ENCODE results near the gene ERC2.

The ERC2 gene

GRCh38 chr3:56302417-56302816 is 165.8 kb downstream of the ERC2 start:
- no peak for TF ChIP-seq CTCF (IDR thresholded peaks at IDR 0.05; ENCODE audit: poor library complexity, severe bottlenecking)
- no peaks in the 10 kb centered on the region for H3K9me3 ChIP-seq (ENCODE audit: severe bottlenecking)
- H3K27ac ChIP-seq (ENCODE audit: poor library complexity, severe bottlenecking) = no peak overlapping the region
- DNase-seq (ENCODE audit: low spot score) = no peak
- H3K27me3 ChIP-seq (ENCODE audit: insufficient read depth, poor library complexity, severe bottlenecking) = no peaks in the 10 kb centered on the region
- no peak for ATAC-seq (ENCODE audit: low read depth)
- H3K36me3 ChIP-seq (ENCODE audit: low read depth) = no peaks in the 10 kb centered on the region
- no peaks in the 10 kb centered on the region for H3K4me1 ChIP-seq (ENCODE audit: insufficient read depth, poor library complexity, severe bottlenecking)
- no peak overlapping the region for H3K4me3 ChIP-seq (ENCODE audit: severe bottlenecking)

GRCh38 chr3:56297281-56297840 is 170.9 kb downstream of the ERC2 start:
- DNase-seq (ENCODE audit: low spot score) = no peak
- ATAC-seq (ENCODE audit: low read depth) = no peak
- Histone ChIP-seq H3K9me3 (ENCODE audit: severe bottlenecking) (no peaks in the 10 kb centered on the region), H3K27me3 (ENCODE audit: insufficient read depth, poor library complexity, severe bottlenecking) (no peaks in the 10 kb centered on the region), H3K27ac (ENCODE audit: poor library complexity, severe bottlenecking) (no peak overlapping the region), H3K4me3 (ENCODE audit: severe bottlenecking) (no peak overlapping the region), H3K4me1 (ENCODE audit: insufficient read depth, poor library complexity, severe bottlenecking) (no peaks in the 10 kb centered on the region), H3K36me3 (ENCODE audit: low read depth) (no peaks in the 10 kb centered on the region)
- no peak for TF ChIP-seq CTCF (IDR thresholded peaks at IDR 0.05; ENCODE audit: poor library complexity, severe bottlenecking)

- no peak overlapping the region for H3K4me3 ChIP-seq (ENCODE audit: severe bottlenecking)
- DNase-seq (ENCODE audit: low spot score) (no peak), ATAC-seq (ENCODE audit: low read depth) (no peak)
- H3K9me3 ChIP-seq (ENCODE audit: severe bottlenecking) = no peaks in the 10 kb centered on the region
- H3K27me3 ChIP-seq (ENCODE audit: insufficient read depth, poor library complexity, severe bottlenecking) = no peaks in the 10 kb centered on the region
- H3K27ac ChIP-seq (ENCODE audit: poor library complexity, severe bottlenecking) = no peak overlapping the region
- TF ChIP-seq CTCF (IDR thresholded peaks at IDR 0.05; ENCODE audit: poor library complexity, severe bottlenecking) = no peak
- H3K4me1 ChIP-seq (ENCODE audit: insufficient read depth, poor library complexity, severe bottlenecking) = no peaks in the 10 kb centered on the region
- H3K36me3 ChIP-seq (ENCODE audit: low read depth) = no peaks in the 10 kb centered on the region
Measured at GRCh38 chr3:56296361-56296760, 171.9 kb downstream of the ERC2 start.

GRCh38 chr3:56295161-56295560 is 173.1 kb downstream of the ERC2 start:
- Histone ChIP-seq H3K27ac (ENCODE audit: poor library complexity, severe bottlenecking) (no peak overlapping the region), H3K4me3 (ENCODE audit: severe bottlenecking) (no peak overlapping the region), H3K27me3 (ENCODE audit: insufficient read depth, poor library complexity, severe bottlenecking) (no peaks in the 10 kb centered on the region), H3K4me1 (ENCODE audit: insufficient read depth, poor library complexity, severe bottlenecking) (no peaks in the 10 kb centered on the region), H3K9me3 (ENCODE audit: severe bottlenecking) (no peaks in the 10 kb centered on the region), H3K36me3 (ENCODE audit: low read depth) (no peaks in the 10 kb centered on the region)
- DNase-seq (ENCODE audit: low spot score) (no peak), ATAC-seq (ENCODE audit: low read depth) (no peak)
- no peak for TF ChIP-seq CTCF (IDR thresholded peaks at IDR 0.05; ENCODE audit: poor library complexity, severe bottlenecking)

- H3K4me1 ChIP-seq (ENCODE audit: insufficient read depth, poor library complexity, severe bottlenecking) = no peaks in the 10 kb centered on the region
- no peak overlapping the region for H3K4me3 ChIP-seq (ENCODE audit: severe bottlenecking)
- no peak for ATAC-seq (ENCODE audit: low read depth)
- no peak for TF ChIP-seq CTCF (IDR thresholded peaks at IDR 0.05; ENCODE audit: poor library complexity, severe bottlenecking)
- DNase-seq (ENCODE audit: low spot score) = no peak
- H3K9me3 ChIP-seq (ENCODE audit: severe bottlenecking) = no peaks in the 10 kb centered on the region
- H3K27me3 ChIP-seq (ENCODE audit: insufficient read depth, poor library complexity, severe bottlenecking) = no peaks in the 10 kb centered on the region
- H3K36me3 ChIP-seq (ENCODE audit: low read depth) = no peaks in the 10 kb centered on the region
- H3K27ac ChIP-seq (ENCODE audit: poor library complexity, severe bottlenecking) = no peak overlapping the region
Measured at GRCh38 chr3:56294286-56294685, 174.0 kb downstream of the ERC2 start.

Data from RWPE2 (cell line).